ENCODE data around the gene WDR4. TPM values are rescaled to one million over a fixed set of nuclear protein-coding genes. Genes with fewer than 3 reads are reported as not detected.

Gene WDR4
- total and polyA plus RNA-seq, 8 donors, result 10.3 to 30.7 (median 12.2) TPM

DNA sequence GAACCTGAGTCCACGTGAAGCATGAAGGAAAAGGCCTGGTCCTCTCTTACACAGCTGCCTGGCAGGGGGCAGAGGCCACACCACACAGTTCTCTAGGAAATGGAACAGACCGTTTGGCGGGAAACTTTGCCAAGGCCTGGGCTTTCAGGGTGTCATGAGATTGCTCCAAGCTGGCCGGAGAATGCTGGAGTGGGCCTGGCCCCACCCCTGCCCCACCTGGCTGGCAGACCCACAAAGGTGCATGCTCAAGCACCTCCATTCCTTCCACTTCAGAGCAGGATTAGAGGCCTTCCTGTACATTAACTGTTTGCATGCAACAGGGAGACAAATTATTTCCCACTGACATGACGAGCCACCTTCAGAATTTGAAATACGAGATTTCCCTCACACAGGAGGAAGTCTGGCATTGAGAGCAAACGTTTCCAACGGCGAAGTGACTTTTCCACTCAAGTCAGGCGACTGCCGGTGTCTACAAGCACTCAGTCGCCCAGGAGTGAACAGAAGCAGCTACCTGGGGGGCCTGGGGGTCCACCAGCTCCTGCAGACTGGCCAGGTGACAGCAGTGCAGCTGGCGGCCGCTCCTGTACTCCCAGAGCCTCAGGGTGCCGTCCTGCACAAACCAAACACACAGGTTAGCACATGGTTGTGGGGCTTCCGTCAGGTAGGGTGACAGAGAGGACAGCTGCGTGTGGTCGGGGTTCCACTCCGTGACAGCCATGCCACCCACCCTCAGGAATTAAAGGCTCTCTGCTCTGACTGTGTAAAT lies 24.0 kb downstream of the WDR4 start:
- Histone ChIP-seq H3K4me1 (no peaks in the 10 kb centered on the region), H3K27ac (peak overlapping the region; percentile 13 to 41)
- DNase-seq, result peak in 3 of 4 donors; percentile 64 to 81 (median 80)

DNA sequence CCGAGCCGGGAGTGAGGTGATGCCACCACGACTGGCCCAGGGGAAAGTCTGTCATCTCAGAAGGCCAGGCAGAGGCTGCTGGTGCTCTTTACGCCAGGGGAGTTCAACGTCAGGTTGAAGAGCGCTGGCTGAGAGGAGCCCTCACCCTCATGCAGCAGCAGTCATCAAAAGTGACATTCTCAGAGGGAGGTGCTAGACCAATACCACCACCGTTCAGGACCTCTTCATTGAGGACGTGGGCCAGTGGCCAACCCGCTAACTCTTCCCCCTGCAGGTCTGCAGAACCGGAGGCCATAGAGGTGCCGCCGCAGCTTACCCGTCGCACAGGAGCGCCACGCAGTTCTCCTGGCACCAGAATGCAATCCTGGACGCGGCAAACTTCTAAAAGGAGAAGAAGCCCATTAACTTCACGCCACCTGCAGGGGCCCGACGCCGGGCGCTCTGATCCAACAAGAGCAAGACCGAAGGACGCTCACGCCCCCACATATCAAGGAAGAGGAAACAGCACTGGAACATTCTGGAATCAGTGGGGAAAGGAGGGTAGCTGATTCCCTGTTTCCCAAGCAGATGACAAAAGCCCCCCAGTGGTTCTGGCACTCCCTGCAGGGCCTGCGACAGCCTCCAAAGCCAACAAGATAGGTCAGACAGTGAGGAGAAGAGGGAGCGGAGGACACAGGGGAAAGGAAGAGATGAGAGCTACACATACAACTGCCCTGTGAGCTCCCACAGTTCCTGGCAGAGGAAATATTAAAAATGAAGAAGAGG lies 24.9 kb downstream of the WDR4 start:
- Histone ChIP-seq H3K36me3 (peaks cover 0 to 99% of the 10 kb centered on the region in 2 donors), H3K9me3 (no peaks in the 10 kb centered on the region), H3K4me3 (no peak overlapping the region), H3K4me1 (no peaks in the 10 kb centered on the region), H3K27me3 (no peaks in the 10 kb centered on the region), H3K27ac (peak overlapping the region in 1 of 2 donors; percentile 13)
- DNase-seq, result peak in 1 of 4 donors; percentile 65
- TF ChIP-seq, protein P1, sequence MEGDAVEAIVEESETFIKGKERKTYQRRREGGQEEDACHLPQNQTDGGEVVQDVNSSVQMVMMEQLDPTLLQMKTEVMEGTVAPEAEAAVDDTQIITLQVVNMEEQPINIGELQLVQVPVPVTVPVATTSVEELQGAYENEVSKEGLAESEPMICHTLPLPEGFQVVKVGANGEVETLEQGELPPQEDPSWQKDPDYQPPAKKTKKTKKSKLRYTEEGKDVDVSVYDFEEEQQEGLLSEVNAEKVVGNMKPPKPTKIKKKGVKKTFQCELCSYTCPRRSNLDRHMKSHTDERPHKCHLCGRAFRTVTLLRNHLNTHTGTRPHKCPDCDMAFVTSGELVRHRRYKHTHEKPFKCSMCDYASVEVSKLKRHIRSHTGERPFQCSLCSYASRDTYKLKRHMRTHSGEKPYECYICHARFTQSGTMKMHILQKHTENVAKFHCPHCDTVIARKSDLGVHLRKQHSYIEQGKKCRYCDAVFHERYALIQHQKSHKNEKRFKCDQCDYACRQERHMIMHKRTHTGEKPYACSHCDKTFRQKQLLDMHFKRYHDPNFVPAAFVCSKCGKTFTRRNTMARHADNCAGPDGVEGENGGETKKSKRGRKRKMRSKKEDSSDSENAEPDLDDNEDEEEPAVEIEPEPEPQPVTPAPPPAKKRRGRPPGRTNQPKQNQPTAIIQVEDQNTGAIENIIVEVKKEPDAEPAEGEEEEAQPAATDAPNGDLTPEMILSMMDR (IDR thresholded peaks at IDR 0.05), result no peak
- intact Hi-C loops (cut with DNase I), result no loop called here
- ATAC-seq, result no peak

More for the DNA sequence above, 24.0 kb downstream of the WDR4 start:
- TF ChIP-seq, protein P1 (IDR thresholded peaks at IDR 0.05), result no peak
- ATAC-seq, result peak; percentile 88
- intact Hi-C loops (cut with DNase I), result no loop called here
- H3K9me3 ChIP-seq, result no peaks in the 10 kb centered on the region
- peaks cover 0 to 99% of the 10 kb centered on the region in 2 donors for H3K36me3 ChIP-seq
- no peaks in the 10 kb centered on the region for H3K27me3 ChIP-seq
- no peak overlapping the region for H3K4me3 ChIP-seq

DNA sequence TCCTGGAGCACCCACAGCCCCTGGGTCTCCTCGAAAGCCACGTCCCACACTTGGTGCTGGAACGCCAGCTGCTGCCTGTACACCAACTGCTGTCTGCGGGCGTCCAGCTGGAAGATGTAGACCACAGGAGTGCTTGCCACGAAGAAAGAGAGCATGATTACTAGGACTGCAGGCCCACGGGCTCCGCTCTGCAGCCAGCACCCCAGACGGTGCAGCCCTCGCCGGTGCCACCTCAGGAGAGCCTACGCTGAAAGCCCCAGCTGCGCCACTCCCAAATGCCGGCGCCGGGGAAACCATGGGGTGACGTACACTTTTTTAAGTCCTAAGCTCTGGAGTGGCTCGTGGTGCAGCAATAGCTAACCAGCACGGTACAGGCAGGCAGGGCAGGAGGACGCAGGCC lies 25.7 kb downstream of the WDR4 start:
- H3K4me1 ChIP-seq, result no peaks in the 10 kb centered on the region
- intact Hi-C loops (cut with DNase I), result no loop called here
- H3K27ac ChIP-seq, result no peak overlapping the region
- peaks cover 0 to 96% of the 10 kb centered on the region in 2 donors for H3K36me3 ChIP-seq
- H3K27me3 ChIP-seq, result no peaks in the 10 kb centered on the region
- H3K4me3 ChIP-seq, result no peak overlapping the region
- TF ChIP-seq, protein P1 (IDR thresholded peaks at IDR 0.05), result no peak
- ATAC-seq, result no peak
- H3K9me3 ChIP-seq, result no peaks in the 10 kb centered on the region
- no peak for DNase-seq

DNA sequence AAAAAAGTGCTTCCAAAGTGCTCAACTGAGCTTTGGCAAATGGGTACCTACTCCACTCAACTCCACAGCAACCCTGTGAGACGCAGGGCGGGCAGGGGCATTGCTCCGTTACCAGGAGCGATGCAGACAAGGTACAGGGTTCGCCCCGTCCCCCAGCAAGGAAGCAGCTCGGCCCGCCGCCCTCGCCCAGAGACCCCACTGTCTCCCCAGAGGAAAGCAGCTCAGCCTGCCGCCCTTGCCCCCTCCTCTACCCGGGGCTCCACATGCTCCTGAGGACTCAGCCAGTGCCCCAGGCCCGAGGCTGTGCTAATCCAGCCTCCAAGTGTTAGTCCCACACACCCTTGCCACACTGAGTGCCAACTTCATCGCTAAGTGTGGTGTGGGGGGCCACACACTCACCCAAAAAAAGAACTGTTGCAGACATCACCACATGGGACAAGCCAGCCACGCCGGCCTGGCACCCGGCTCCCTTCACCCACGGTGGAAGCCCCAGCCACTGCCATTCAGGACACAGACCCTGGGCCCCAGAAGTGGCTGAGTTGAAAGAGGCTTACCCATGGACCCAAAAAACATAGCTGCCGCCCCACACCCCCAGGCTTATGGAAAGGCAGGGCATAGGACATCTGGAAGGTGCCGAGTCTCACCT lies 26.3 kb downstream of the WDR4 start:
- intact Hi-C loops (cut with DNase I), result no loop called here
- TF ChIP-seq, protein P1 (IDR thresholded peaks at IDR 0.05), result no peak
- Histone ChIP-seq H3K36me3 (peaks cover 0 to 92% of the 10 kb centered on the region in 2 donors), H3K4me3 (no peak overlapping the region), H3K27me3 (no peaks in the 10 kb centered on the region), H3K4me1 (no peaks in the 10 kb centered on the region), H3K9me3 (no peaks in the 10 kb centered on the region), H3K27ac (no peak overlapping the region)
- peak in 1 of 4 donors; percentile 57 for DNase-seq
- ATAC-seq, result no peak
